DND-41 (cell line): ENCODE data around the gene LRRC47.

Experiments used
- CTCF ChIP-seq: IDR thresholded peaks from 2 replicates; pipeline ENCODE4 v1.5.1; 2012; ENCODE audit warnings: borderline replicate concordance, low read length, moderate library complexity, mild to moderate bottlenecking; ENCODE audit not compliant: poor library complexity, severe bottlenecking; ENCODE audit errors: extremely low read depth
- EZH2 ChIP-seq: IDR thresholded peaks from 3 replicates; pipeline ENCODE4 v1.6.1; 2012; ENCODE audit warnings: borderline replicate concordance, low read depth, mild to moderate bottlenecking, moderate library complexity, low read length, inconsistent platforms; ENCODE audit not compliant: severe bottlenecking

- TF ChIP-seq CTCF, result no peak
- TF ChIP-seq EZH2, result no peak
Measured at GRCh38 chr1:3841491-3841890, 45.2 kb upstream of the LRRC47 start.
